Psoas muscle (tissue), 8 donors: ENCODE results near the gene IL6R. TPM values are rescaled to one million over a fixed set of nuclear protein-coding genes. Genes with fewer than 3 reads are reported as not detected.
A peak's percentile ranks its signal among the peaks of the same experiment; 100 is the strongest.

Experiments
- ATAC-seq, 4 donors: fragments of 200-7000 bp; cut with Tn5 transposase; one replicate each; pipeline ENCODE4 v1.9.1; 2020; ENCODE audit warnings: moderate library complexity in 3 of 4, mild to moderate bottlenecking in 2 of 4
- DNase-seq, 2 donors: peaks; one replicate each; pipeline ENCODE4 v3.0.0-alpha.2; 2020
- H3K27ac ChIP-seq: fragments of 200-600 bp; one replicate; pipeline ENCODE4 v1.8.0; 2022
- H3K27me3 ChIP-seq, 3 donors: fragments of 200-600 bp in 1 of 3; one replicate each; pipeline versions ENCODE4 v1.6.1 to v1.8.0; 2013 to 2022; ENCODE audit warnings: low read length in 2 of 3, mild to moderate bottlenecking in 2 of 3, moderate library complexity in 1 of 3; ENCODE audit not compliant: insufficient read depth in 3 of 3
- H3K36me3 ChIP-seq, 2 donors: fragments of 200-600 bp in 1 of 2; one replicate each; pipeline versions ENCODE4 v1.6.1 to v1.8.0; 2013 to 2022; ENCODE audit warnings: low read depth in 1 of 2, mild to moderate bottlenecking in 1 of 2, moderate library complexity in 1 of 2; ENCODE audit not compliant: insufficient read depth in 1 of 2
- H3K4me1 ChIP-seq: fragments of 200-600 bp; one replicate; pipeline ENCODE4 v1.8.0; 2022
- H3K4me3 ChIP-seq: fragments of 200-600 bp; one replicate; pipeline ENCODE4 v1.8.0; 2022; ENCODE audit warnings: mild to moderate bottlenecking
- H3K9me3 ChIP-seq: fragments of 200-600 bp; one replicate; pipeline ENCODE4 v1.8.0; 2022
- CTCF ChIP-seq: fragments of 200-600 bp; IDR thresholded peaks from one replicate; pipeline ENCODE4 v1.8.0; 2022; ENCODE audit warnings: antibody characterized with exemption
- WGBS, 3 donors: extraction: QIAGEN DNeasy Blood & Tissue Kit; methylation state at CpG; one replicate each; pipeline versions ENCODE4 v1.1.6 to v1.1.7; 2013; 5-methylcytosine and 5-hydroxymethylcytosine counted together
- intact Hi-C, 2 donors: fragments of 100-400 bp; cut with DNase I; formaldehyde crosslinking; loops; one replicate each; pipeline versions ENCODE4 v1.11.0 to v1.14.2; 2022
- polyA plus RNA-seq, 3 donors: library from polyadenylated mRNA; stranded (reverse); fragments of 200-250 nt; gene quantifications; one replicate each; pipeline ENCODE4 v1.2.3, GENCODE V29; 2013
- total RNA-seq, 4 donors: library from RNA; stranded (reverse); fragmentation: NEBNext Ultra II Directional in 2 of 4; extraction: Animal tissue kit (Norgen Biotek cat#: 25700) in 2 of 4; gene quantifications; one replicate each; pipeline versions ENCODE4 v1.2.1 to v1.2.4, GENCODE V29; 2021 to 2023
- donor health status: healthy with polysubstance abuse.
- donor health status: DM: no; HTN: no; CAD: no; lungs with moderate emphysema.
- donor health status: Bipolar disorder and iron deficiency.
- donor health status: healthy.
- donor health status: DM: yes; HTN: yes; CAD: no.
- donor health status: DM: no; HTN: no; CAD: no.
- donor health status: DM: no; HTN: no; CAD: no.
- donor health status: DM: yes; HTN: yes; CAD: no.

IL6R gene
- total and polyA plus RNA-seq, 7 donors: 32.6 to 182 (median 80.8) TPM

- no peak for TF ChIP-seq CTCF
- Histone ChIP-seq H3K4me1 (no peaks in the 10 kb centered on the region), H3K27me3 (no peaks in the 10 kb centered on the region), H3K27ac (no peak overlapping the region), H3K4me3 (no peak overlapping the region), H3K36me3 (peaks cover 5 to 52% of the 10 kb centered on the region in 2 donors), H3K9me3 (no peaks in the 10 kb centered on the region)
- DNase-seq (no peak), ATAC-seq (peak in 1 of 4 donors; percentile 9)
- 66 to 75% (median 71%) methylated on average over 12 of the region's 12 CpGs for WGBS, 3 donors
- intact Hi-C loops: no loop called here
Measured at GRCh38 chr1:154468535-154469250, 63.5 kb downstream of the IL6R start.

GRCh38 chr1:154469844-154470560 is 64.9 kb downstream of the IL6R start:
- WGBS, 3 donors: 82 to 90% (median 83%) methylated on average over 10 of the region's 10 CpGs

GRCh38 chr1:154471304-154471703 is 66.2 kb downstream of the IL6R start:
- Histone ChIP-seq H3K27ac (no peak overlapping the region), H3K4me1 (no peaks in the 10 kb centered on the region), H3K4me3 (no peak overlapping the region), H3K36me3 (peaks cover 0 to 28% of the 10 kb centered on the region in 2 donors), H3K27me3 (no peaks in the 10 kb centered on the region), H3K9me3 (no peaks in the 10 kb centered on the region)
- TF ChIP-seq CTCF: no peak
- WGBS, 3 donors: 93 to 97% (median 95%) methylated on average over 2 of the region's 2 CpGs
- peak in 2 of 4 donors; percentile 11 to 15 for ATAC-seq
- intact Hi-C loops: no loop called here
- DNase-seq: no peak

More at GRCh38 chr1:154469844-154470560, 64.9 kb downstream of the IL6R start:
- peak in 3 of 4 donors; percentile 21 to 32 (median 27) for ATAC-seq
- Histone ChIP-seq H3K4me1 (no peaks in the 10 kb centered on the region), H3K27ac (no peak overlapping the region), H3K9me3 (no peaks in the 10 kb centered on the region), H3K36me3 (peaks cover 5 to 41% of the 10 kb centered on the region in 2 donors), H3K4me3 (no peak overlapping the region), H3K27me3 (no peaks in the 10 kb centered on the region)
- no peak for DNase-seq
- intact Hi-C loops: no loop called here
- no peak for TF ChIP-seq CTCF

- TF ChIP-seq CTCF: no peak
- ATAC-seq (no peak), DNase-seq (no peak)
- intact Hi-C loops: loop anchor here in 1 of 2 donors (5.0 kb wide), 1 partner anchor 402 kb away; no protein-coding TSS in a partner anchor
- Histone ChIP-seq H3K27me3 (no peaks in the 10 kb centered on the region), H3K36me3 (no peaks in the 10 kb centered on the region), H3K27ac (no peak overlapping the region), H3K4me3 (no peak overlapping the region), H3K9me3 (no peaks in the 10 kb centered on the region), H3K4me1 (peaks cover 5% of the 10 kb centered on the region)
- 57 to 70% (median 66%) methylated on average over 3 of the region's 3 CpGs for WGBS, 3 donors
Measured at GRCh38 chr1:154474802-154475201, 69.7 kb downstream of the IL6R start.
